HFFc6 (cell line): Measurements from ENCODE around the gene GPR15. TPM values are rescaled to one million over a fixed set of nuclear protein-coding genes. Genes with fewer than 3 reads are reported as not detected.

Experiments used
- DNase-seq: peaks from one replicate; pipeline ENCODE4 v3.0.0-alpha.2; 2018
- H3K27ac Mint-ChIP-seq: 2 replicates; pipeline ENCODE4 v1.8.0; 2020; ENCODE audit warnings: mild to moderate bottlenecking, mixed read lengths
- H3K27me3 Mint-ChIP-seq: 2 replicates; pipeline ENCODE4 v1.8.0; 2021; ENCODE audit warnings: mild to moderate bottlenecking, moderate library complexity, mixed read lengths; ENCODE audit not compliant: insufficient read depth
- H3K36me3 Mint-ChIP-seq: 2 replicates; pipeline ENCODE4 v1.8.0; 2021; ENCODE audit warnings: low read depth, mixed read lengths
- H3K4me1 Mint-ChIP-seq: 2 replicates; pipeline ENCODE4 v1.8.0; 2020; ENCODE audit warnings: low read depth, mixed read lengths
- H3K4me3 Mint-ChIP-seq: 2 replicates; pipeline ENCODE4 v1.8.0; 2020; ENCODE audit warnings: mild to moderate bottlenecking, moderate library complexity, mixed read lengths
- H3K9me3 Mint-ChIP-seq: 2 replicates; pipeline ENCODE4 v1.8.0; 2020; ENCODE audit warnings: mild to moderate bottlenecking, mixed read lengths
- CTCF ChIP-seq: fragments of 200-600 bp; sonication (generic); IDR thresholded peaks from 2 replicates; pipeline ENCODE4 v1.5.0; 2021; ENCODE audit warnings: antibody characterized with exemption, mild to moderate bottlenecking
- total RNA-seq, 6 experiments: library from RNA; stranded (reverse); fragmentation: NEBNext Ultra II Directional; extraction: Animal tissue kit (Norgen Biotek cat#: 25700); gene quantifications; 2 replicates in 1 of 6; 3 replicates in 5 of 6; pipeline ENCODE4 v1.2.3, GENCODE V29; 2021

Gene GPR15
- total RNA-seq, 6 experiments from 2014 or later: not detected

- peaks cover 10% of the 10 kb centered on the region; the same call in 1 of the 2 replicates for H3K36me3 Mint-ChIP-seq
- TF ChIP-seq CTCF: no peak
- no peaks in the 10 kb centered on the region for H3K9me3 Mint-ChIP-seq
- H3K4me3 Mint-ChIP-seq: no peak overlapping the region
- DNase-seq: no peak
- peaks cover 11% of the 10 kb centered on the region; the same call in 1 of the 2 replicates for H3K4me1 Mint-ChIP-seq
- H3K27me3 Mint-ChIP-seq: peaks cover 1% of the 10 kb centered on the region; the same call in 1 of the 2 replicates
- no peak overlapping the region for H3K27ac Mint-ChIP-seq
These were observed 18.7 kb upstream of the GPR15 start for GRCh38 chr3:98513091-98513511.

GRCh38 chr3:98513736-98514135, 18.0 kb upstream of the GPR15 start:
- Mint-ChIP-seq H3K27ac (no peak overlapping the region), H3K9me3 (no peaks in the 10 kb centered on the region), H3K36me3 (peaks cover 10% of the 10 kb centered on the region; the same call in 1 of the 2 replicates), H3K4me3 (no peak overlapping the region), H3K27me3 (peaks cover 1% of the 10 kb centered on the region; the same call in 1 of the 2 replicates), H3K4me1 (peaks cover 11% of the 10 kb centered on the region; the same call in 1 of the 2 replicates)
- DNase-seq: no peak
- TF ChIP-seq CTCF: no peak

- TF ChIP-seq CTCF: no peak
- H3K27me3 Mint-ChIP-seq: peaks cover 1% of the 10 kb centered on the region; the same call in 1 of the 2 replicates
- H3K4me1 Mint-ChIP-seq: peaks cover 20% of the 10 kb centered on the region
- H3K4me3 Mint-ChIP-seq: no peak overlapping the region
- H3K27ac Mint-ChIP-seq: no peak overlapping the region
- no peak for DNase-seq
- H3K9me3 Mint-ChIP-seq: no peaks in the 10 kb centered on the region
- H3K36me3 Mint-ChIP-seq: peaks cover 10% of the 10 kb centered on the region; the same call in 1 of the 2 replicates
These were observed 16.8 kb upstream of the GPR15 start for GRCh38 chr3:98514948-98515347.

GRCh38 chr3:98518816-98519215, 13.0 kb upstream of the GPR15 start:
- Mint-ChIP-seq H3K27ac (no peak overlapping the region), H3K4me1 (peaks cover 32% of the 10 kb centered on the region), H3K4me3 (no peak overlapping the region), H3K9me3 (no peaks in the 10 kb centered on the region), H3K27me3 (peaks cover 1% of the 10 kb centered on the region; the same call in 1 of the 2 replicates), H3K36me3 (peaks cover 18% of the 10 kb centered on the region; the same call in 1 of the 2 replicates)
- no peak for TF ChIP-seq CTCF
- no peak for DNase-seq

GRCh38 chr3:98519351-98519750, 12.4 kb upstream of the GPR15 start:
- Mint-ChIP-seq H3K9me3 (no peaks in the 10 kb centered on the region), H3K27ac (no peak overlapping the region), H3K27me3 (peaks cover 1% of the 10 kb centered on the region; the same call in 1 of the 2 replicates), H3K4me1 (peaks cover 31% of the 10 kb centered on the region), H3K36me3 (peaks cover 18% of the 10 kb centered on the region; the same call in 1 of the 2 replicates), H3K4me3 (no peak overlapping the region)
- DNase-seq: no peak
- no peak for TF ChIP-seq CTCF
